K562 (cell line): ENCODE results near the gene PRKCSH. TPM values are rescaled to one million over a fixed set of nuclear protein-coding genes. Genes with fewer than 3 reads are reported as not detected.

Experiments used
- ATF4 ChIP-seq: fragments of 450-650 bp; formaldehyde crosslinking; IDR thresholded peaks from 2 replicates; pipeline ENCODE4 v1.4.0; 2022; ENCODE audit warnings: mild to moderate bottlenecking, moderate library complexity
- CTCF ChIP-seq, 3 experiments: IDR thresholded peaks in 2 of 3; conservative IDR thresholded peaks in 1 of 3; 2 replicates each; pipeline ENCODE4 v1.5.1; 2011 to 2012; ENCODE audit warnings: low read length in 3 of 3, mild to moderate bottlenecking in 3 of 3, control low read depth in 2 of 3, improper control_type of control experiment in 1 of 3, inconsistent platforms in 1 of 3, low read depth in 1 of 3, mixed read lengths in 1 of 3, moderate library complexity in 1 of 3; ENCODE audit not compliant: insufficient read depth in 2 of 3
- EP300 ChIP-seq: IDR thresholded peaks from 2 replicates; pipeline ENCODE4 v1.6.1; 2012; ENCODE audit warnings: low read length, improper control_type of control experiment
- HNRNPL ChIP-seq: fragments of 200-400 bp; formaldehyde crosslinking; IDR thresholded peaks from 2 replicates; pipeline ENCODE4 v1.6.1; 2017; ENCODE audit warnings: low read depth, mild to moderate bottlenecking, low read length
- LEF1 ChIP-seq: fragments of 450-650 bp; IDR thresholded peaks from 2 replicates; pipeline ENCODE4 v1.6.1; 2016; ENCODE audit warnings: mild to moderate bottlenecking
- NFIX ChIP-seq: fragments of 250-450 bp; sonication (Bioruptor Pico); IDR thresholded peaks from 2 replicates; pipeline ENCODE4 v1.4.0; 2020; ENCODE audit warnings: low read depth, mild to moderate bottlenecking, moderate library complexity
- NR1H2 ChIP-seq: sonication (generic); formaldehyde crosslinking; IDR thresholded peaks from 2 replicates; pipeline ENCODE4 v1.4.0; 2020; ENCODE audit warnings: mild to moderate bottlenecking, missing genetic modification reagents
- PKNOX1 ChIP-seq: fragments of 450-650 bp; IDR thresholded peaks from 2 replicates; pipeline ENCODE4 v1.6.1; 2016
- PML ChIP-seq: IDR thresholded peaks from 2 replicates; pipeline ENCODE4 v1.6.1; 2012; ENCODE audit warnings: low read length, inconsistent platforms
- RERE ChIP-seq: sonication (generic); formaldehyde crosslinking; IDR thresholded peaks from 2 replicates; pipeline ENCODE4 v1.8.0; 2023; ENCODE audit warnings: missing genetic modification reagents, mild to moderate bottlenecking, borderline replicate concordance
- SLC30A9 ChIP-seq: fragments of 250-450 bp; sonication (Bioruptor Pico); IDR thresholded peaks from 2 replicates; pipeline ENCODE4 v1.8.0; 2022; ENCODE audit warnings: mild to moderate bottlenecking, moderate library complexity
- YY1 ChIP-seq, 3 experiments: IDR thresholded peaks; 2 replicates each; pipeline ENCODE4 v1.6.1; 2011; ENCODE audit warnings: low read length in 2 of 3, mild to moderate bottlenecking in 2 of 3, moderate library complexity in 2 of 3, borderline replicate concordance in 1 of 3, control low read depth in 1 of 3, low read depth in 1 of 3; ENCODE audit not compliant: insufficient read depth in 3 of 3, insufficient replicate concordance in 2 of 3, control insufficient read depth in 1 of 3, insufficient read length in 1 of 3; ENCODE audit errors: extremely low read depth in 1 of 3
- ZNF589 ChIP-seq: fragments of 200-800 bp; sonication (Bioruptor generic); IDR thresholded peaks from 2 replicates; pipeline ENCODE4 v1.6.1; 2016; ENCODE audit warnings: low read depth, missing genetic modification characterization, missing compliant biosample characterization
- ZNF764 ChIP-seq: fragments of 250-450 bp; sonication (Bioruptor Pico); IDR thresholded peaks from 2 replicates; pipeline ENCODE4 v1.4.0; 2020; ENCODE audit warnings: low read depth, mild to moderate bottlenecking, moderate library complexity
- ZSCAN32 ChIP-seq: fragments of 450-650 bp; formaldehyde crosslinking; IDR thresholded peaks from 2 replicates; pipeline ENCODE4 v1.4.0; 2020; ENCODE audit warnings: mild to moderate bottlenecking, moderate library complexity
- polyA plus RNA-seq, 8 experiments: library from polyadenylated mRNA; depleted of rRNA in 4 of 8; stranded (reverse) in 5 of 8; unstranded in 3 of 8; fragments of >200 nt; fragmentation: Nextera tagmentation in 2 of 8; fragmentation: Illumina TruSeq in 1 of 8; extraction: Ambion mirVana in 2 of 8; extraction: Trizol in 1 of 8; gene quantifications; 2 replicates each; pipeline versions ENCODE4 v1.2.1 to v1.2.3, GENCODE V29; 2011 to 2014; ENCODE audit warnings: inconsistent platforms in 1 of 8, missing spikeins in 1 of 8
- total RNA-seq, 7 experiments: library from RNA; depleted of rRNA in 6 of 7; stranded (reverse); fragments of >200 nt in 6 of 7; fragmentation: Illumina TruSeq in 2 of 7; extraction: Trizol in 2 of 7; gene quantifications; 2 replicates each; pipeline versions ENCODE4 v1.2.1 to v1.2.3, GENCODE V29; 2011 to 2021; ENCODE audit warnings: low replicate concordance in 1 of 7

The PRKCSH gene
- total and polyA plus RNA-seq, 9 of the 15 experiments (the other 6 are each of a cell fraction or from before 2014, with no cell fraction given), result 2.3 to 297 (median 48.1) TPM

GRCh38 chr19:11481534-11482383, 46.3 kb downstream of the PRKCSH start (continued):
- no peak for TF ChIP-seq RERE (CRISPR knock-in tag)
- TF ChIP-seq PML, result no peak
- TF ChIP-seq SLC30A9 (CRISPR knock-in tag), result no peak
- TF ChIP-seq YY1 (IDR thresholded peaks at IDR 0.05; ENCODE audit: borderline replicate concordance in 1 of 3, control insufficient read depth in 1 of 3, extremely low read depth in 1 of 3, insufficient read depth in 3 of 3, insufficient read length in 1 of 3, insufficient replicate concordance in 2 of 3, low read depth in 1 of 3, low read length in 2 of 3), result peak in 1 of 3 experiments; percentile 6
- no peak for TF ChIP-seq NFIX
- TF ChIP-seq ZNF764, result no peak
- peak in 1 of 3 experiments; percentile 16; a peak in 1 of 6 replicates for TF ChIP-seq CTCF (IDR thresholded peaks at IDR 0.05 in 2 of 3, conservative IDR thresholded peaks at IDR 0.05 in 1 of 3; ENCODE audit: insufficient read depth in 2 of 3, low read depth in 1 of 3, low read length in 3 of 3)
- TF ChIP-seq ATF4 (CRISPR knock-in tag), result no peak
- peak; percentile 57 for TF ChIP-seq PKNOX1
- no peak for TF ChIP-seq HNRNPL
- no peak for TF ChIP-seq EP300
- TF ChIP-seq LEF1, result no peak
- no peak for TF ChIP-seq ZSCAN32 (CRISPR knock-in tag)
- no peak for TF ChIP-seq NR1H2 (CRISPR knock-in tag)
- no peak for TF ChIP-seq ZNF589 (CRISPR knock-in tag)
